Heart left ventricle (tissue), 16 donors: ENCODE results near the gene CYP4F22. TPM values are rescaled to one million over a fixed set of nuclear protein-coding genes. Genes with fewer than 3 reads are reported as not detected.
A peak's percentile ranks its signal among the peaks of the same experiment; 100 is the strongest.

Experiments
- ATAC-seq, 4 donors: fragments of 200-7000 bp; cut with Tn5 transposase; one replicate each; pipeline ENCODE4 v1.9.1; 2020 to 2022; ENCODE audit warnings: moderate library complexity in 4 of 4, mild to moderate bottlenecking in 3 of 4, moderate number of reproducible peaks in 1 of 4
- DNase-seq, 5 donors: peaks; one replicate each; pipeline ENCODE4 v3.0.0-alpha.2; 2020
- H3K27ac ChIP-seq, 12 donors: fragments of 200-600 bp; sonication (generic) in 4 of 12; one replicate each; pipeline versions ENCODE4 v1.5.0 to v1.8.0; 2016 to 2022; ENCODE audit warnings: mild to moderate bottlenecking in 2 of 12
- H3K27me3 ChIP-seq, 9 donors: fragments of 200-600 bp; sonication (generic) in 2 of 9; one replicate each; pipeline versions ENCODE4 v1.5.1 to v1.8.0; 2016 to 2022; ENCODE audit warnings: mild to moderate bottlenecking in 3 of 9
- H3K36me3 ChIP-seq, 9 donors: fragments of 200-600 bp; sonication (generic) in 2 of 9; one replicate each; pipeline versions ENCODE4 v1.5.0 to v1.8.0; 2018 to 2022; ENCODE audit warnings: mild to moderate bottlenecking in 2 of 9
- H3K4me1 ChIP-seq, 12 donors: fragments of 200-600 bp; sonication (generic) in 4 of 12; one replicate each; pipeline versions ENCODE4 v1.5.0 to v1.8.0; 2016 to 2022; ENCODE audit warnings: mild to moderate bottlenecking in 3 of 12
- H3K4me3 ChIP-seq, 12 donors: fragments of 200-600 bp; sonication (generic) in 4 of 12; one replicate each; pipeline versions ENCODE4 v1.5.0 to v1.8.0; 2017 to 2022; ENCODE audit warnings: mild to moderate bottlenecking in 9 of 12, moderate library complexity in 4 of 12
- H3K9me3 ChIP-seq, 12 donors: fragments of 200-600 bp; sonication (generic) in 4 of 12; one replicate each; pipeline versions ENCODE4 v1.5.0 to v1.8.0; 2016 to 2022; ENCODE audit warnings: mild to moderate bottlenecking in 1 of 12
- CTCF ChIP-seq, 12 donors: fragments of 200-600 bp; sonication (generic) in 4 of 12; IDR thresholded peaks; one replicate each; pipeline versions ENCODE4 v1.5.0 to v1.8.0; 2018 to 2022; ENCODE audit warnings: antibody characterized with exemption in 12 of 12, mild to moderate bottlenecking in 5 of 12
- POLR2A ChIP-seq, 2 donors: fragments of 450-650 bp; IDR thresholded peaks; one replicate each; pipeline ENCODE4 v1.6.1; 2017; ENCODE audit warnings: antibody characterized with exemption in 2 of 2, mild to moderate bottlenecking in 2 of 2, moderate library complexity in 2 of 2
- WGBS, 4 donors: extraction: QIAGEN DNeasy Blood & Tissue Kit in 2 of 4; methylation state at CpG; one replicate each; pipeline versions ENCODE4 v1.1.5 to v1.1.7; 2013 to 2018; 5-methylcytosine and 5-hydroxymethylcytosine counted together
- intact Hi-C, 10 donors: fragments of 100-400 bp; cut with DNase I; formaldehyde crosslinking; loops; one replicate each; pipeline versions ENCODE4 v1.11.1 to v1.14.2; 2022
- polyA plus RNA-seq, 2 donors: library from polyadenylated mRNA; stranded (reverse); fragments of 200-250 nt; gene quantifications; one replicate each; pipeline ENCODE4 v1.2.3, GENCODE V29; 2013
- total RNA-seq, 9 donors: library from RNA; depleted of rRNA in 2 of 9; stranded (reverse); fragments of >200 nt in 2 of 9; fragmentation: NEBNext Ultra II Directional in 3 of 9; extraction: Animal tissue kit (Norgen Biotek cat#: 25700) in 3 of 9; gene quantifications; one replicate each; pipeline versions ENCODE4 v1.1.0 to v1.2.4, GENCODE V29; 2016 to 2023
- donor health status: ischemic (EF 13 %, LVEDD 7.1; RV severe dilation, severe dysfunction).
- donor health status: healthy with polysubstance abuse.
- donor health status: DM: no; HTN: yes; CAD: no.
- donor health status: DM: no; HTN: no; CAD: no.
- donor health status: ischemic (EF 25% LVEDD 6.9; RV normal size, moderate dysfunction).
- donor health status: ischemic (EF 25% LVEDD 5.7; RV mildly dilated, moderate dysfunction).
- donor health status: healthy.
- donor health status: DM: yes; HTN: yes; CAD: no.
- donor health status: ischemic (EF 35%, LVEDD 5.7; RV mildly dilated, moderate dysfunction).
- donor health status: nonischemic (EF 11% LVEDD 7.7; RV severe dilation, severe dysfunction).
- donor health status: DM: yes; HTN: yes; CAD: no.
- donor health status: PGD.
- donor health status: ischemic (EF 29% LVEDD 5.4; RV normal size, mild dysfunction).
- donor health status: nonischemic (EF 23%, LVEDD 6.1; RV moderate dilation, normal function).

Gene CYP4F22
- total and polyA plus RNA-seq, 11 donors: 0.29 TPM; not detected in 10

- Histone ChIP-seq H3K9me3 (no peaks in the 10 kb centered on the region), H3K27me3 (peaks cover 0 to 35% (median 3%) of the 10 kb centered on the region in 9 donors), H3K27ac (no peak overlapping the region), H3K4me1 (peaks cover 0 to 7% (median 0%) of the 10 kb centered on the region in 12 donors), H3K4me3 (no peak overlapping the region), H3K36me3 (no peaks in the 10 kb centered on the region)
- WGBS, 4 donors: 82 to 92% (median 89%) methylated on average over 4 of the region's 4 CpGs
- intact Hi-C loops: no loop called here
- no peak for TF ChIP-seq POLR2A (IDR thresholded peaks at IDR 0.05)
- TF ChIP-seq CTCF (IDR thresholded peaks at IDR 0.05): no peak
- ATAC-seq (no peak), DNase-seq (no peak)
These were observed 53.8 kb downstream of the CYP4F22 start for GRCh38 chr19:15562145-15562544.

GRCh38 chr19:15562861-15563260, 54.5 kb downstream of the CYP4F22 start:
- no peak overlapping the region for H3K4me3 ChIP-seq
- intact Hi-C loops: no loop called here
- ATAC-seq (peak in 2 of 4 donors; percentile 38 to 48), DNase-seq (no peak)
- peaks cover 0 to 7% (median 0%) of the 10 kb centered on the region in 12 donors for H3K4me1 ChIP-seq
- TF ChIP-seq CTCF (IDR thresholded peaks at IDR 0.05) (no peak), POLR2A (IDR thresholded peaks at IDR 0.05) (no peak)
- peaks cover 0 to 31% (median 3%) of the 10 kb centered on the region in 9 donors for H3K27me3 ChIP-seq
- no peak overlapping the region for H3K27ac ChIP-seq
- no peaks in the 10 kb centered on the region for H3K9me3 ChIP-seq
- WGBS, 4 donors: 11 to 31% (median 17%) methylated on average over 2 to 3 of the region's 3 CpGs
- H3K36me3 ChIP-seq: no peaks in the 10 kb centered on the region

GRCh38 chr19:15563325-15563794, 55.0 kb downstream of the CYP4F22 start:
- TF ChIP-seq CTCF (IDR thresholded peaks at IDR 0.05) (no peak), POLR2A (IDR thresholded peaks at IDR 0.05) (no peak)
- Histone ChIP-seq H3K27me3 (peaks cover 0 to 31% (median 5%) of the 10 kb centered on the region in 9 donors), H3K36me3 (no peaks in the 10 kb centered on the region), H3K4me1 (peaks cover 0 to 7% (median 0%) of the 10 kb centered on the region in 12 donors), H3K4me3 (no peak overlapping the region), H3K27ac (no peak overlapping the region), H3K9me3 (no peaks in the 10 kb centered on the region)
- peak in 3 of 5 donors; percentile 42 to 74 (median 61) for DNase-seq
- intact Hi-C loops: no loop called here
- ATAC-seq: peak; percentile 69 to 88 (median 81)
- 8 to 23% (median 19%) methylated on average over 2 to 3 of the region's 3 CpGs for WGBS, 4 donors

GRCh38 chr19:15563931-15564330, 55.6 kb downstream of the CYP4F22 start:
- DNase-seq (no peak), ATAC-seq (no peak)
- H3K9me3 ChIP-seq: no peaks in the 10 kb centered on the region
- no peak overlapping the region for H3K27ac ChIP-seq
- TF ChIP-seq POLR2A (IDR thresholded peaks at IDR 0.05) (no peak), CTCF (IDR thresholded peaks at IDR 0.05) (no peak)
- peaks cover 0 to 32% (median 5%) of the 10 kb centered on the region in 9 donors for H3K27me3 ChIP-seq
- WGBS, 4 donors: 70 to 80% (median 75%) methylated on average over 11 to 14 of the region's 14 CpGs
- intact Hi-C loops: no loop called here
- peaks cover 0 to 7% (median 0%) of the 10 kb centered on the region in 12 donors for H3K4me1 ChIP-seq
- no peak overlapping the region for H3K4me3 ChIP-seq
- H3K36me3 ChIP-seq: no peaks in the 10 kb centered on the region
